GM12892 (cell line): ENCODE data around the gene PRKCZ.

ENCODE experiments used
- DNase-seq: peaks from one replicate; pipeline ENCODE4 v3.0.0; 2011; ENCODE audit not compliant: insufficient read length
- FAIRE-seq: peaks from 2 replicates; lab custom pipeline; 2011; peaks lifted over from hg19 to GRCh38; lab: Jason Lieb, UNC
- POLR2A ChIP-seq: IDR thresholded peaks from 2 replicates; pipeline ENCODE4 v1.6.1; 2011; ENCODE audit warnings: low read depth, low read length, control low read depth
- POLR2AphosphoS5 ChIP-seq: IDR thresholded peaks from 2 replicates; pipeline ENCODE4 v1.6.1; 2011; ENCODE audit warnings: low read depth, low read length, control low read depth
- TAF1 ChIP-seq: IDR thresholded peaks from 2 replicates; pipeline ENCODE4 v1.6.1; 2011; ENCODE audit warnings: low read depth, mild to moderate bottlenecking, control low read depth, low read length, borderline replicate concordance

Gene PRKCZ

DNA sequence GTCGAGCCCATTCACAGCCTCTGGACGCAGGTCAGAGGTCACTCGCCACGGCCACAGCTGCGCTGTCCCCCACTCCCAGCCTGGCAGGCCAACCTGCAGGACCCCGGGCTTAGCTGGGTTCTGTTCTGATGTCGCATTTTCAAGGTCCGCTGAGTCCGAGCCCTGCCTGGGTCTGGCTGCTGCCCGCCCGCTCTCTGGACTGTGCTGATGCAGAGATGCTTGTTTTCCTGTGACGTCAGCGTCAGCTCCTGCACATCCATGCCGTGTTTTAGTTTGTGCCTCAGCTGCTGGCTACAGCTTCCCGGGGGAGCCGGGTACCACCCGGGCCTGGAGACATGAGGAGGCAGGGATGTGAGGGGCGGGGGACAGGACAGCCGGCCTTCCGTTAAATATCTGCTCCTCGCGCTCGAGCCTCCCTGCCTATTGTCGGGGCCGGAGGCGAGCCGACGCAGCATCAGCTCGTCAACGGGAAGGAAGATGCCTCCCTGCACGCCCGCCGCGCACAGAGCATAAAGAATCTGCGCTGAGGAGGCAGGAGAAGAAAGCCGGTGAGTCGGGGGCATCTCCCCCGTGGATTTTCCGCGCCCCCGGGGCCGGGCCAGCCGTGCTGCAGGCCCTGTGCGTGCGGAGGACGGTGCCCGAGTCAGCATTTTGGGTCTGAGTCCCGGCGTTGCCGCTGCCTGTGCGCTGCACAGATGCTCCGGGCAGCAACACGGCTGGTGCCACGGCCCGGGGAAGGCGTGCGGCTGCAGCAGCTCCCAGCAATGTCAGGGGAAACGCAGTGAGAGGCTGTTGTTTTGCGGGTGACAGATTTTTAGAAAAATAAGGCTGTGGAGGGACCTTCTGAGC is 23.4 kb downstream of the PRKCZ start:
- FAIRE-seq (no peak), DNase-seq (no peak)
- TF ChIP-seq POLR2A (no peak), TAF1 (no peak), POLR2AphosphoS5 (no peak)

DNA sequence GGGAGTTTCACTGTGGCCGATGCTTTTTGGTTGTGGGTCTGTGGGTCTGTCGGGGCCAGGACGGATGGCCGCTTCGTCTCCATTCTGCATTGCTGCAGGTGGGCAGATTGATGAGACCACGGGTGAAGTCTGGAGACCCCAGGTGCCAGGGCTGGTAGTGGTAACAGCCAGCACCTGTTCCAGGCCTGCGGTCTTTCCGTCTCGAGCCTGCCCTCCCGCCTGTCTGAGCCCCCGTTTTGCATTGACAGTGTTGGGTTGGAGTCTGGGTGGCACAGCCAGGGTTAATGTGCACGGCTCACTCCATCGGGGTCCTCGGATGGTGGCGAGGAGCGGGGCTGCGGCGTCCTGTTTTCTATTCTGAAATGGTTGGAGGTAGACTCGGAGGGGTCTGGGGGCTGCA is 24.2 kb downstream of the PRKCZ start:
- no peak for DNase-seq
- TF ChIP-seq POLR2AphosphoS5 (no peak), TAF1 (no peak), POLR2A (no peak)
- FAIRE-seq, result no peak

- TF ChIP-seq POLR2AphosphoS5, result no peak
- no peak for TF ChIP-seq TAF1
- no peak for TF ChIP-seq POLR2A
- FAIRE-seq (no peak), DNase-seq (no peak)
These were observed 24.9 kb downstream of the PRKCZ start for GRCh38 chr1:2074944-2075740.

DNA sequence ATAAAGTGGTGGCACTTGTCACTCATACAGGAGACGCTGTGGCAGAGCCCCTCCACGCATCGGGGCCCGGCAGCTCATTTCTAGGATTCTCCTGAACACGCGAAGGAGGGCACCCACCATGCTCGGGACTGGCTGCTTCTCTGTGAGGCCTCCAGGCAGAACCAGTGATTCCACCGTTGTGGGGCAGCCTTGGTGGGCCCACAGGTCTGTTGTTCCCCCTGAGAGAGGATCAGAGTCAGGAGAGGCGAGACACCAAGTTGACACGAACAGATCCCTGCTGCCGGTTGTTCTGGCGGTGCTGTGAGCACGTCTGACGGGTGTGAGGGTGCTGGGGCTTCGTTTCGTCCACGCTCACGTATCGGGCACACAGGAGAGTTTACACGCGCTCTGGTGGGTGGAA is 26.6 kb downstream of the PRKCZ start:
- FAIRE-seq (no peak), DNase-seq (no peak)
- TF ChIP-seq TAF1, result no peak
- TF ChIP-seq POLR2A, result no peak
- TF ChIP-seq POLR2AphosphoS5, result no peak

GRCh38 chr1:2078170-2078569 is 28.0 kb downstream of the PRKCZ start:
- DNase-seq, result no peak
- TF ChIP-seq POLR2AphosphoS5, result no peak
- no peak for TF ChIP-seq POLR2A
- TF ChIP-seq TAF1, result no peak
- FAIRE-seq, result no peak

DNA sequence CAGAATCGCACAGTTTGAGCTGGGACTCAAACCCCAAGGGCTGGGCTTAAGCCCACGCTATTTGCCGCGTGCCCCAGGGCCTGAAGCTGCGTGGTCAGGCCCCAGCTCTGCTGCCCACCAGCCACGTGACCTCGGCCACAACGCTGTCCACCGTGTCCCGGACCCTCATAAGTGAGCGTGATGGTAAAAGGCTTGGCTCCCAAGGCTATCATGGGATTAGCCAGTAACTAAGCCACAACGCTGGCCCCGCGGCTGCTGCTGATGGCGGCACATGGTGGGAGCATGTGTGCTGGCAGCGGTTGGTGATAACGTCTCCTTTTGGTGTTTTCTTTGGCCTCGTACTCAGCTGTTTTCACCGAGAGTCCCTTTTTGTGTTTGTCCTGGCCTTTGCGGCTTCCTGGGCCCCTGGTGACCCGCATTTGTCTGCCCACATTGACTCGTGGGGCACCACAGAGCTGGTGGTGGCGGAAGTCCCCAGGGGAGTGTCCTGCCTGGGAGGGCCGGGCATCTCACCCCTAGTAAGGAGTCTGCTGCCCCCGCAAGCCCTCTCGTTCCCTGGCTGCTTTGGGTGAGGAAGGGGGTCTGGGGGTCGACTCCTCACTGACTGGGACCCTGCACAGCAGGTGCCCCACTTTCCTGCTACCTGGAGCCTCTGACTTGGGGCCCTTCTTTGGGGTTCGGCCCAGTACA is 29.3 kb downstream of the PRKCZ start:
- TF ChIP-seq TAF1, result no peak
- TF ChIP-seq POLR2A, result no peak
- TF ChIP-seq POLR2AphosphoS5, result no peak
- FAIRE-seq (no peak), DNase-seq (no peak)

GRCh38 chr1:2080140-2080539 is 29.9 kb downstream of the PRKCZ start:
- FAIRE-seq, result no peak
- DNase-seq, result no peak
- TF ChIP-seq POLR2A (no peak), TAF1 (no peak), POLR2AphosphoS5 (no peak)

GRCh38 chr1:2080884-2081283 is 30.7 kb downstream of the PRKCZ start:
- TF ChIP-seq POLR2A (no peak), TAF1 (no peak), POLR2AphosphoS5 (no peak)
- DNase-seq (no peak), FAIRE-seq (no peak)

DNA sequence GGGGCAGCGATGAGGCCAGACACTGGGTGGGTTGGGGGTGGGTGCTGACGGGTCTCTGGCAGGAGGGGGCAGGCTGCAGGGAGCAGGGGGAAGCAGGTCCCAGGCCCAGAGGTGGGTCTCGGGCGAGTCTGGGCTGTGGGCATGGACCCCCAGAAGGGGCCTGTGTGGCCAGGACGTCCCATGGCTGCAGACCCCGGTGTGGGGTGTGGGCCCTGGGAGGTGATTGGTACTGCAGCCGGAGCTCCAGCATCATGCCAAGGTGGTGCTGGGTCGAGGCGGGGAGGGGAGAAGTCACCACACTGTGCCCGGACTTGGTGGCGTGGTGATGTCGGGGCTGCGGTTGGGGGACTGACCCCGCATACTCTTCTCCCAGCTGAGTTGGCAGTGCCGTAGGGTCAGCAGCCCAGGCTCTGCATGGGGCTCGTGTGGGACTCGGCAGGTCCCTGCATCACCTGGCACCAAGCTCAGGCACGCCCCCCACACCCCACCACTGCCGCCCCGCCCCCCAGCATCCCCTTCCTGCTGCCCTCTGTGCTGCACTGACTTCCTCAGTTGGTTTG is 31.2 kb downstream of the PRKCZ start:
- FAIRE-seq (no peak), DNase-seq (no peak)
- no peak for TF ChIP-seq POLR2AphosphoS5

DNA sequence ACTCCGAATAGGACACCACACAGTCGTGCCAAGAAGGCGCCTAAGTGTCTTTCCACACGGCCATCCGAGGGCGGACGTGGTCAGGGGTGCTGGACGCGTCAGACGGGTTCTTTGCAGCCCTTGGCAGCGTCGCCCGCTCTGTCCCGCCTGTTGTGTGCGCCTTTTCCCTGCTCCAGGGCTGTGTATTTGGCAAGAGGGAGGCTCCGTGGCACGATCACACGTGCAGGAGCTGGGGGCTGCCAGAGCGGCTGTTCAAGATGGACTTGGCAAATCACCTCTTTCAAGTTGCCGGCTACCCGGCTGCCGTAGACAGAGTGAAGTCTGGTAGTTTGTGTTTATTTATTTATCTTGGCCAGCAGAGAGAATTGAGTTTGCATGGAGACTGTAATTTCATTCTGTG is 31.9 kb downstream of the PRKCZ start:
- TF ChIP-seq TAF1 (no peak), POLR2AphosphoS5 (no peak), POLR2A (no peak)
- DNase-seq (no peak), FAIRE-seq (no peak)

DNA sequence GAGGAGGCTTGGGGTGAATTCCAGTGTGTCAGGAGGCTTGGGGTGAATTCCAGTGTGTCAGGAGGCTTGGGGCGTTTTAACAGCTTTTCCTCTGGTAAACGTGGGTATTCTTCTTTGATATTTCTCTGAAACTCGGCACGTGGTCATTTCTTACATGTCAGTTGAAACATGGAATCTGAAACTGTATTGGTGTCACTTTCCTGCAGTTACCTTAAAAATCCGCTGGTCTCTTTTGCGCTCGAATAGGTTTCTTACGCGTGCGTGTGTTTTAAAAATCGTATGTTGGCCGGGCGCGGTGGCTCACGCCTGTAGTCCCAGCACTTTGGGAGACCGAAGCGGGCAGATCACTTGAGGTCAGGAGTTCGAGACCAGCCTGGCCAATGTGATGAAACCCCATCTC is 33.5 kb downstream of the PRKCZ start:
- no peak for TF ChIP-seq TAF1
- TF ChIP-seq POLR2A, result no peak
- no peak for TF ChIP-seq POLR2AphosphoS5
- FAIRE-seq, result no peak
- DNase-seq, result no peak
